NCI-H1694 treated with DMSO at 0.1 percent for 48 hours (cell line): Measurements from ENCODE around the gene UNC45B.
"Not testable (repeated sequence)": the region's sequence is repeated elsewhere in the genome, so short reads cannot be mapped to it uniquely, and the experiment has no call there.

Source experiments
- DNase-seq: peaks from one replicate; lab custom pipeline; 2025; lab: John Stamatoyannopoulos, UW

Gene UNC45B

GRCh38 chr17:35141681-35142466 is 5.7 kb upstream of the UNC45B start, which contains the start of gene NLE1:
TSS of gene NLE1 (minus strand) at chr17:35142303. CDS start at chr17:35142275, 28 bp downstream.
- peak; percentile 61 for DNase-seq

- no peak for DNase-seq
Measured at GRCh38 chr17:35142467-35142796, 5.2 kb upstream of the UNC45B start.

DNA sequence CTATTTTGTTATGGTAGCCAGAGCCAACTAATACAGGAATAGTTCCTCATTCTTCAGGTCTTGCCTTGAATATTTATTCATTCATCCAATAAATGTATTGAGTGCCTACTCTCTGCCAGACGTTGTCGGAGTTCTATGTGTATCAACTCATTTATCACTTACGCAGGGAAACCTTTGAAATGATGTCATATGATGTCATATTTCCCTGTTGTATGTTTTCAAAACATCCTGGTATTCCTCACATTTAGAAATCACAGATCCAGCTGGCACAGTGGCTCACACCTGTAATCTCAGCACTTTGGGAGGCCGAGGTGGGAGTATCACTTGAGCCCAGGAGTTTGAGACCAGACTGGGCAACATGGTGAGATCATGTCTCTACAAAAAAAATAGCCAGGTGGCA is 2.8 kb upstream of the UNC45B start:
- no peak for DNase-seq

GRCh38 chr17:35146214-35146833 is 1.3 kb upstream of the UNC45B start:
- no peak for DNase-seq

DNA sequence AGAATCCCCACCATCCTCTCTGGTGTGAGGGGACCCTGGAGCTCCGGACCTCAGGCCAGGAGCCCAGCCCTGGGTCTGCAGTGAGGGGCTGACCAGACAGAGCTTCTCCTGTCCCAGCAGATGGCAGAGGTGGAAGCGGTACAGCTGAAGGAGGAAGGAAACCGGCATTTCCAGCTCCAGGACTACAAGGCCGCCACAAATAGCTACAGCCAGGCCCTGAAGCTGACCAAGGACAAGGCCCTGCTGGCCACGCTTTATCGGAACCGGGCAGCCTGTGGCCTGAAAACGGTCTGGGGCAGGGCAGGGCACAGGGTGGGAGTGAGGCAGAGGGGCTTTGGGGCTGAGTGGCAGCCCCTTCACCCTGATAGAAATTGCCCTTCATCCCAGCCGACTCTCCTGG is 527 bp downstream of the UNC45B start:
- DNase-seq, result no peak

DNA sequence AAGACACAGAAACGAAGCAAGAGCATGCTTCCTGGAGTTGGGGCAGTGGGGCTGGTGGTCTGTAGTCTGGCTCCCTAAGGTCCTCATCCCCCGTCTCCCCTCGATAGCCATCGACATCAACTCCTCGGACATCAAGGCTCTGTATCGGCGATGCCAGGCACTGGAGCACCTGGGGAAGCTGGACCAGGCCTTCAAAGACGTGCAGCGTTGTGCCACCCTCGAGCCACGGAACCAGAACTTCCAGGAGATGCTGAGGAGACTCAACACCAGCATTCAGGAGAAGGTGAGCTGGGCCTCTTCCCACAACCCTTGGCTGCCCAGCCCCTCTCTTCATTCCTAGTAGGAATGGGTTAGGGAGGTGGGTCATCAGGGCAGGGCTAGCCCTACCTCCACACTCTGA is 2.3 kb downstream of the UNC45B start:
- no peak for DNase-seq

- DNase-seq, result not testable (repeated sequence)
Measured at GRCh38 chr17:35151080-35151479, 3.5 kb downstream of the UNC45B start.

DNA sequence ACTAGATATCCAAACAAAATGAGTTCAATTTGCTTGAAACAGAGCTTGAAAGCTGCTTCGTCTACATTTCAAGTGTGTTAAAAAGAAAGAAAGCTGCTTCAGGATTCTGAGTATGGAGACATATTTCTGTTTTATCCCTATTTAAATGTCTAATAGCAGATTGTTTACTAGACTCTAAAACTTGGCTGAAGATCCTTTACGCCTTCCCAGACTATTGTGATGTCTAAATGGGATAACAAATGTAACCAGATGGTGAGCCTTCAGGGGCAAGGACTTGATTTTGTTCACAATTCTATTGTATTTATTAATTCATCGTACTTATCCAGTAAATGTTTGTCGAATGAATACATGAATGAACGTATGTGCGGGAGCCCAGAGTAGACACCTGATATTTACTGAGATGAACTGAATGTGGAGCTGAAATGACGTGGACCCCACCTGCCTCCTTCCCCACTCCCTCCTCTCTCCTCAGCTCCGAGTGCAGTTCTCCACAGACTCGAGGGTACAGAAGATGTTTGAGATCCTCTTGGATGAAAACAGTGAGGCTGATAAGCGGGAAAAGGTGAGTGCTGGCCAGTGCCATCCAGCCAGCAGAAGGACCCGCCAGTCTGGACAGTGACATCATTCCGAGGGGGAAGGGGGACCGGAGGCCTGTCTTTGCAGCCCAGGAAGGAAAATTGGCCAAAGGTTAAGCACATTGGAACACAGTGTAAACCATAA is 5.0 kb downstream of the UNC45B start:
- no peak for DNase-seq

DNA sequence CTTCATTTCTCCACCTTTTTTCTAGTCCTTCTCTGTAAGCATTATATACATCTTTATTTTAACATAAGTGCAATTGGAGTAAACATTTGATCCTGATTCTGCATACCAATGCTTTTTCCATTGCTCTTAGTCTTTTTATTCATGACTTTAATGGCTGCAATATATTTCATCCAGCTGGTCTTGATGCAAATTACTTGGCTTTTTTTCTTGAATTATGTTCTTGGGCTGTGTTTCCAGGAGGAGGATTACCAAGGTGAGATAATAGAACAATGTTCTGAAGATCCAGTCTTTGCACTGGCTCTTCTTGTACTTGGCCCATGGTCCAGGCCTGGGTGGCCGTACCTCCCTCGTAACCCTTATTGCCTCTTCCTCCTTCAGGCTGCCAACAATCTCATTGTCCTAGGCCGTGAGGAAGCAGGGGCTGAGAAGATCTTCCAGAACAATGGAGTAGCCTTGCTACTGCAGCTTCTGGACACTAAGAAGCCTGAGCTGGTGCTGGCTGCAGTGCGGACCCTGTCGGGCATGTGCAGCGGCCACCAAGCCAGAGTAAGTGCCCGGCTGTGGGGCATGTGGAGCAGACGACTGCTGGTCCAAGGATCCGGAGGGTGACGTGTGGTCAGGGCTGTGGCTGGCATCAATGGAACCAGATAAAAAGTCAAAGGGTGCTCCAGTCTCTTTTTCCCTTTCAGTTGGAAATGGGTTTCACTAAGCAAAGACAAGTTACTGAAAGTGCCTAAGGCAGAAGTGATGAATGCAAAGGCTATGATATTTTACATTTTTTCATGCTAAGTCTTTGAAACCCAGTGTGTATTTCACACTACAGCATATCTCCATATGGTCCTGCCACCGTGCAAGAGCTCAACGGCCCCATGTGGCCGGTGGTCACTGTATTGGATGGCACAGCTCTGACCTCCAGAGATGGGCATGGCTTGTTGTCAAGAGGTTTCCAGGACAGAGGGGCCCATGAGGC is 6.9 kb downstream of the UNC45B start:
- DNase-seq, result no peak

DNA sequence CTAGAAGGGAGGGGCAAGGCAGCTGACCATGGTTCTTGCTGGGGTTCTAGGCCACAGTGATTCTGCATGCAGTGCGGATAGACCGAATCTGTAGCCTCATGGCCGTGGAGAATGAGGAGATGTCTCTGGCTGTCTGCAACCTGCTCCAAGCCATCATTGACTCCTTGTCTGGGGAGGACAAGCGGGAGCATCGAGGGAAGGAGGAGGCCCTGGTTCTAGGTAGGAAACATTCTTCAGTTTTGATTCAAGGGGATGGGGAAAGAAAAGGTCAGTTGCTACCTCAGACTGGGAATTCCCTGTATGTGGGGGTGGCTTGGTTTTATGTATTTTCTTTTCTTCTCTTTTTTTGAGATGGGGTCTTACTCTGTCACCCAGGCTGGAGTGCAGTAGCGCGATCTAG is 7.6 kb downstream of the UNC45B start:
- no peak for DNase-seq

DNA sequence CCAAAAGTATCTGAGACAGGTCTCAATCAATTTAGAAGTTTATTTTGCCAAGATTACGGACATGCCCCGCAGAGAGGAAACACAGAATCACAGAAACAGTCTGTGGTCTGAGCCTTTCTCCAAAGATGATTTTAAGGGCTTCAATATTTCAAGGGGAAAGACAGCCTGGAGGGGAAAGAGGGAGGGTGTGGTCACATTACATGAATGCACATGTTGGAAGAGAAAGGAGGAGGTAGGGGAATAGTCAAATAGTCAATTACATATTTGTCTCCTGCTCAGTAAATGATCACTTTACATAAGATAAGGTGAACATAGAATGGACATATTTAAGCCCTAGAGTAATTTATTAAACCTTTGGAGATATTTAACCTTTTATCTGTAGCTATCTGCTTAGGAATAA is 12.3 kb downstream of the UNC45B start:
- DNase-seq, result no peak

- DNase-seq, result no peak
Measured at GRCh38 chr17:35160354-35161201, 13.0 kb downstream of the UNC45B start.

- no peak for DNase-seq
Measured at GRCh38 chr17:35161281-35161761, 13.7 kb downstream of the UNC45B start.

- no peak for DNase-seq
Measured at GRCh38 chr17:35162755-35163154, 15.1 kb downstream of the UNC45B start.

GRCh38 chr17:35163886-35164285 is 16.3 kb downstream of the UNC45B start:
- DNase-seq, result no peak

- no peak for DNase-seq
Measured at GRCh38 chr17:35164716-35165115, 17.1 kb downstream of the UNC45B start.

GRCh38 chr17:35166526-35166925 is 18.9 kb downstream of the UNC45B start:
- DNase-seq, result no peak

- no peak for DNase-seq
Measured at GRCh38 chr17:35167046-35167445, 19.4 kb downstream of the UNC45B start.

GRCh38 chr17:35167666-35168065 is 20.0 kb downstream of the UNC45B start:
- DNase-seq, result no peak

GRCh38 chr17:35169835-35170363 is 22.3 kb downstream of the UNC45B start:
- no peak for DNase-seq
